Neutrophil (primary cell): ENCODE measurements around the gene POU6F2.

Source experiments
- H3K27ac ChIP-seq: fragments of 200-600 bp; sonication (generic); 2 replicates; pipeline ENCODE4 v1.5.1; 2016; ENCODE audit warnings: mild to moderate bottlenecking, moderate library complexity
- H3K27me3 ChIP-seq: fragments of 200-600 bp; sonication (generic); 2 replicates; pipeline ENCODE4 v1.6.0; 2016; ENCODE audit warnings: mild to moderate bottlenecking
- H3K36me3 ChIP-seq: fragments of 200-600 bp; sonication (generic); 2 replicates; pipeline ENCODE4 v1.5.1; 2017
- H3K4me1 ChIP-seq, 2 experiments: fragments of 200-600 bp in 1 of 2; sonication (generic) in 1 of 2; 1 replicate in 1 of 2; 2 replicates in 1 of 2; pipeline versions ENCODE4 v1.5.1 to v1.6.1; 2013 to 2016; ENCODE audit warnings: low read depth in 1 of 2, low read length in 1 of 2, mild to moderate bottlenecking in 1 of 2, moderate library complexity in 1 of 2; ENCODE audit not compliant: control insufficient read depth in 1 of 2, insufficient read depth in 1 of 2
- H3K4me3 ChIP-seq, 2 experiments: fragments of 200-600 bp in 1 of 2; sonication (generic) in 1 of 2; 1 replicate in 1 of 2; 2 replicates in 1 of 2; pipeline ENCODE4 v1.5.1; 2013 to 2016; ENCODE audit warnings: low read depth in 1 of 2, low read length in 1 of 2, mild to moderate bottlenecking in 1 of 2, moderate library complexity in 1 of 2
- H3K9me3 ChIP-seq: fragments of 200-600 bp; sonication (generic); 2 replicates; pipeline ENCODE4 v1.5.1; 2016
- TF ChIP-seq, protein P1 (sequence below): fragments of 200-600 bp; sonication (generic); IDR thresholded peaks from 2 replicates; pipeline ENCODE4 v1.5.1; 2016; ENCODE audit warnings: antibody characterized with exemption

Gene POU6F2

DNA sequence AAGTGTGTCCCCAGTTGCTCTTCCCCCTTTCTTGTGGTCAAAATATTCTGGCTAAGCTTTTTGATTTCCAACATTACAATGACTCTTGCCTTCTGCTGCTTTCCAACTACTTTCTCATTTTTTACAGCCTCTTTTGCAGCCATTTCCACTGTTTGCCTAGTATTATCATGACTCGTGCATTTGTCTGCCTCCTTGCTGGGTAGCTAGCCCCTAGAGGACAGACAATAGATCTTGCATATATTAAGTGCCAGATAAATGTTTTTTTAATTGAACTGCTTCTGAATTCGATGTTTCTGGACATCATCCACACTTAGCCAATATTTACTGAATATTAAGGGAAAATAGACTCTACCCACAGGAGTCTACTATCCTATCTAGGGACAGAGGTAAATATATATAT, 124.5 kb downstream of the POU6F2 start:
- Histone ChIP-seq H3K4me1 (no peaks in the 10 kb centered on the region), H3K27me3 (no peaks in the 10 kb centered on the region), H3K9me3 (no peaks in the 10 kb centered on the region), H3K27ac (no peak overlapping the region), H3K36me3 (no peaks in the 10 kb centered on the region), H3K4me3 (no peak overlapping the region)
- TF ChIP-seq, protein P1, sequence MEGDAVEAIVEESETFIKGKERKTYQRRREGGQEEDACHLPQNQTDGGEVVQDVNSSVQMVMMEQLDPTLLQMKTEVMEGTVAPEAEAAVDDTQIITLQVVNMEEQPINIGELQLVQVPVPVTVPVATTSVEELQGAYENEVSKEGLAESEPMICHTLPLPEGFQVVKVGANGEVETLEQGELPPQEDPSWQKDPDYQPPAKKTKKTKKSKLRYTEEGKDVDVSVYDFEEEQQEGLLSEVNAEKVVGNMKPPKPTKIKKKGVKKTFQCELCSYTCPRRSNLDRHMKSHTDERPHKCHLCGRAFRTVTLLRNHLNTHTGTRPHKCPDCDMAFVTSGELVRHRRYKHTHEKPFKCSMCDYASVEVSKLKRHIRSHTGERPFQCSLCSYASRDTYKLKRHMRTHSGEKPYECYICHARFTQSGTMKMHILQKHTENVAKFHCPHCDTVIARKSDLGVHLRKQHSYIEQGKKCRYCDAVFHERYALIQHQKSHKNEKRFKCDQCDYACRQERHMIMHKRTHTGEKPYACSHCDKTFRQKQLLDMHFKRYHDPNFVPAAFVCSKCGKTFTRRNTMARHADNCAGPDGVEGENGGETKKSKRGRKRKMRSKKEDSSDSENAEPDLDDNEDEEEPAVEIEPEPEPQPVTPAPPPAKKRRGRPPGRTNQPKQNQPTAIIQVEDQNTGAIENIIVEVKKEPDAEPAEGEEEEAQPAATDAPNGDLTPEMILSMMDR, result no peak

DNA sequence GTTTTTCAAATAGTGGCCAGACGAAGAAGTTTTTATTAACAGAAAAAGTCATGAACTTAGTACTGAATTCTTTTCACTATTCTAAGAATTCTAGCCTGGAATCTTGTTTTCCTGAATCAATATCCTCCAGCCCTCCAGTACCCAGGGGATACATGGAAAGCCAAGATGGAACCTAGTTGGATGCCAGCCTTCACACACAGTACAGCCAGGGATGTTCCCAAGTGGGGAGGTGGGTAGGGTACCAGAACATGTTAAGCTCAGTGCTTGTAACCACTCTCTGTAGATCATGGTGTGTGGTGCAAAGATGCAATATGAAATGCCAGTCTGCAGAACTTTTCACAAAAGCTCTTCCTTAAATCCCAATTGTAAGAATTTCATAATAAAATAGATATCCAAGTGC, 128.0 kb downstream of the POU6F2 start:
- Histone ChIP-seq H3K27ac (no peak overlapping the region), H3K27me3 (no peaks in the 10 kb centered on the region), H3K4me1 (no peaks in the 10 kb centered on the region), H3K9me3 (no peaks in the 10 kb centered on the region), H3K4me3 (no peak overlapping the region), H3K36me3 (no peaks in the 10 kb centered on the region)
- TF ChIP-seq, protein P1, result no peak

DNA sequence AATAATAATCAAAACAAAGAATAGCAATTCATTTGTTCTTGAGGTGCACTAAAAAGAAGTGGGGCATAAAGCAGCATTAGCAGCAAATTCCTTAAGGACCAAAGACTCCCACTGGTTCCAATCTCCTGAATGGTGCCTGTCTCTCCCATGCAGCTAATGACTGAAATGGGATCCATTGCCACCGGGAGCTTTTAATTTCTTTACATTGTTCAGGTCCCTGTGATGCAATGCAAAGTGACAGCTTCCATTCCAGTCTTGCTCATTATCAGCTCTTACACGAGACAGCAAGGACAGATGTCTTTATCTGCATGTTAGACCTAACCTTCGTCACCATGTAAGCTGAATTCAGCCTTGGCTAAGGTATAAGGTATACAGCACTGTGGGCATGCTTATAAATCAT, 148.1 kb downstream of the POU6F2 start:
- H3K27me3 ChIP-seq, result peaks cover 22% of the 10 kb centered on the region
- H3K4me1 ChIP-seq, result no peaks in the 10 kb centered on the region
- H3K27ac ChIP-seq, result no peak overlapping the region
- TF ChIP-seq, protein P1, result no peak
- H3K9me3 ChIP-seq, result no peaks in the 10 kb centered on the region
- H3K4me3 ChIP-seq, result no peak overlapping the region
- no peaks in the 10 kb centered on the region for H3K36me3 ChIP-seq

DNA sequence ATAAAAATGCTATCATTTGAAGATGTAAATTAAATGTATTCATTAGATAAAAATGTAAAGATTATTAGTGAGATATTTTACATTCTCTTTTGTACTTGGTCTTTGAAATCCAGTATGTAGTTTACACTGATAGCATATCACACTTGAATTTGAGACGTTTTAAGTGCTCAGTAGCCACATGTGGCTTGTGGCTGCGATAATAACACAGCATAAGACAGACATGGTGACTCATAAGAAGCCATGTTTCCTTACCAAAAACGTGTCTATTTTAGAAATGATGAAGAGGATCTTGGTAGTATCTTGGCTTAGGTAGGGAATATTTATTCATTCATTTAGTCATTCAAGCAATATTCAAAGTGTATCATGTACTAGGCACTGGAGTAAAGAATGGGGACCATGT, 149.3 kb downstream of the POU6F2 start:
- Histone ChIP-seq H3K36me3 (no peaks in the 10 kb centered on the region), H3K27ac (no peak overlapping the region), H3K4me1 (no peaks in the 10 kb centered on the region), H3K27me3 (peaks cover 35% of the 10 kb centered on the region), H3K4me3 (no peak overlapping the region), H3K9me3 (no peaks in the 10 kb centered on the region)
- TF ChIP-seq, protein P1, result no peak

DNA sequence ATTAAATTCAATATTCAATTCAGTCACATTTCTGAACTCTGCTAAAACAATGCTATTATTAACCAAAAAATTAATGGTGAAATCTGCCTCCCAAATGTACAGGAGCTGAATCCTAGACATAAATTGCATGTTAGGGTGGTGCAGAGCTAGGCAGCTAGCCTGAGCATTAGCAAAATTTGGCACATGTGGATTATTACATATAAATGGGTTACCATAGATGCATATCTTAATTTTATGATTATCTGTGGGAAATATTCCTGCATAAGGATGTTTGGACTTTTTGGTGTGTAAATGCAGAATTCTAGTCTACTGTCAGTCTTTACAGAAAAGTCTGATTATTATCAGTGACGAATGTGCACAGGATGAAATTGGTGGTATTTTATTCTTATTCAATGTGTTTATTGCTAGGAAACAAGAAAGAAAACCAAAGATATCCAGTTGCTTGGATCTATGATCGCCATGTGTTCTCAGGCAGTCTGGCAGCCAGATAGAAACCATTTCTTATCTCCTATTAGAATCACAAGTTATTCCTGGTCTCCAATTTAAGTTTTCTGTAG, 150.7 kb downstream of the POU6F2 start:
- H3K36me3 ChIP-seq, result no peaks in the 10 kb centered on the region
- H3K9me3 ChIP-seq, result no peaks in the 10 kb centered on the region
- peaks cover 39% of the 10 kb centered on the region for H3K27me3 ChIP-seq
- H3K4me1 ChIP-seq, result no peaks in the 10 kb centered on the region
- TF ChIP-seq, protein P1, result no peak
- H3K4me3 ChIP-seq, result no peak overlapping the region
- H3K27ac ChIP-seq, result no peak overlapping the region

DNA sequence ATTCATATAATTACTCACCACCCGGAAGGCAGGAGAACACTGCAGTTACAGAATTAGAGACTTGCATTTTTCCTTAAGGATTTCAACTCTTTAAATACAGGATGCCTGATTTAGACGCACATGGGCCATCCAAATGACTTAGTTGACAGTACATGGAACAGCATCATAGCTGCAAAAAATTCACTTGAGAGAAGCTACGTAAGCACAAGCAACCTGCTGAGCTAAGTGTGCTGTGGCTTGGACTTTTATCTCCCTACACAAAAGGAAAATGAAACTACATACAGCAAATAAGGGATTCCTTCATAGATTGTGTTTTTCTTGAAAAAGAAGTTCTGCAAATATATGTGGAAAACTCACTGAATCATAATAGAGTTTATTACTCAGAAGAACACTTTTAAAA, 152.6 kb downstream of the POU6F2 start:
- Histone ChIP-seq H3K27ac (no peak overlapping the region), H3K4me3 (no peak overlapping the region), H3K4me1 (no peaks in the 10 kb centered on the region), H3K27me3 (peaks cover 39% of the 10 kb centered on the region), H3K9me3 (no peaks in the 10 kb centered on the region), H3K36me3 (no peaks in the 10 kb centered on the region)
- TF ChIP-seq, protein P1, result no peak
